ENCODE data around the gene OPCML.

DNA sequence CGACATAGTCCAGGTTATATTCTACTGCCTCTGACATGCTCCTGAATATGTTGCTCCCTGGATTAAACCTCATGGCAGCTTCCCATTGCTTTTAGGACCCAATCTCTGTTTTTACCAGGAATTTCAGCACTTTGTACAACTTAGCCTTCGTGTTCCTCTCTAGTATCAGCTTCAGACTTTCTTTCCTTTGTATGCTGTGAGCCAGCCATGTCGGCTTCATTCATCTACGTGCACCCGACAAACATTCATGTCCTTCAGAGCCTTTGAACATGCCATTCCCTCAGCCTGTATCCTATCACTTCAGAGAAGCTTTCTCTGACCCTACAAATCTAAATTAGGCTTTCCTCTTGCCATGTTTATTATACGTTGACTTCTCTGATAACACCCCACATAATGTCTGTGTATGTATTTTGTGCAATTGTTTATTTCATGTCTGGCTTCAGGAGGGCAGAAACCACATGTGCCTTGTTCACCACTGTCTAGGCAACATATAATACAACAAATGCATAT lies 743.4 kb downstream of the OPCML start:
- TF ChIP-seq, protein P1, sequence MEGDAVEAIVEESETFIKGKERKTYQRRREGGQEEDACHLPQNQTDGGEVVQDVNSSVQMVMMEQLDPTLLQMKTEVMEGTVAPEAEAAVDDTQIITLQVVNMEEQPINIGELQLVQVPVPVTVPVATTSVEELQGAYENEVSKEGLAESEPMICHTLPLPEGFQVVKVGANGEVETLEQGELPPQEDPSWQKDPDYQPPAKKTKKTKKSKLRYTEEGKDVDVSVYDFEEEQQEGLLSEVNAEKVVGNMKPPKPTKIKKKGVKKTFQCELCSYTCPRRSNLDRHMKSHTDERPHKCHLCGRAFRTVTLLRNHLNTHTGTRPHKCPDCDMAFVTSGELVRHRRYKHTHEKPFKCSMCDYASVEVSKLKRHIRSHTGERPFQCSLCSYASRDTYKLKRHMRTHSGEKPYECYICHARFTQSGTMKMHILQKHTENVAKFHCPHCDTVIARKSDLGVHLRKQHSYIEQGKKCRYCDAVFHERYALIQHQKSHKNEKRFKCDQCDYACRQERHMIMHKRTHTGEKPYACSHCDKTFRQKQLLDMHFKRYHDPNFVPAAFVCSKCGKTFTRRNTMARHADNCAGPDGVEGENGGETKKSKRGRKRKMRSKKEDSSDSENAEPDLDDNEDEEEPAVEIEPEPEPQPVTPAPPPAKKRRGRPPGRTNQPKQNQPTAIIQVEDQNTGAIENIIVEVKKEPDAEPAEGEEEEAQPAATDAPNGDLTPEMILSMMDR (IDR thresholded peaks at IDR 0.05; ENCODE audit: low read length) = no peak
- TF ChIP-seq EZH2 (IDR thresholded peaks at IDR 0.05; ENCODE audit: borderline replicate concordance, low read length) = no peak

Data from OCI-LY1 (cell line).